ENCODE results near the gene BAIAP2. TPM values are rescaled to one million over a fixed set of nuclear protein-coding genes. Genes with fewer than 3 reads are reported as not detected.

BAIAP2 gene
- total and polyA plus RNA-seq, 2 donors (not counting 1 experiment from before 2014, with no cell fraction given) = 1.3 to 12.0 TPM

DNA sequence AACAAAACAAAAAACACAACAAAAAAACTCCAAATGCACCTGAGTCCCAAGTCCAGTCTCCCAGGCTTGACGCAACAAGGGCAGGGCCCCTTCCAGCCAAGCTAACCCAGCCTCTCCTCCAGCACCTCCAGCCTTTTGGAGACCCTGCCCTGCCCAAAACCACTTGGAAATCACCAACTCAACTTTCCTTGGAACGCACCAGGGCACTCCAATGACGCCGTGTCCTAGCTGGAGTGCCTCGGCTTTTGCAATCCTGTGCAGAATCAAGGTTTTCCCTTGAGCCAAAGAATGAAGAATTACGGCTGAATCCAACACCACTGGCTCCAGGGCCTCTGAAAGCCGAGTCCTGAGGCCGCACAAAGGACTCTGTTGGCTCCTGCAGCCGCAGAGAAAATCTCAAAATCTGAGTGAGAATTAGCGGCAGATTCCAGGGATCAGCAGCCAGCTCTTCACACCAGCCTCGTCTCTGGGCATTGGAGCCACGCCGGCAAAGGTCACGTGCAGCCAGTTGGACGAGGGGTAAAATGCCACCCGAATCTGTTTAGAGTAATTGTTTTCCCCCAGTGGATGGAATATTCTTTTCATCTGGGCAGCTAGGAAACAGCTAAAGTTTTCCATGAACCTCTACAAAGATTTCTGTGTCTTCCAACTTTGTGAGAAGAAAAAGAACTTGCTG, 9.7 kb upstream of the BAIAP2 start:
- ATAC-seq (ENCODE audit: low read depth) (no peak), DNase-seq (no peak)
- no peak overlapping the region for H3K27ac Mint-ChIP-seq
- Histone ChIP-seq H3K4me2 (replicated peaks; ENCODE audit: low read depth, low read length, poor library complexity, severe bottlenecking) (no peak overlapping the region), H3K79me2 (ENCODE audit: control insufficient read depth, insufficient read depth, low read length) (no peaks in the 10 kb centered on the region), H3K4me1 (ENCODE audit: control insufficient read depth in 2 of 2, insufficient read depth in 2 of 2, low read length in 2 of 2) (peaks cover 0 to 7% of the 10 kb centered on the region in 2 donors), H3K27me3 (replicated peaks in 1 of 4; ENCODE audit: control extremely low read depth in 1 of 4, control insufficient read depth in 3 of 4, insufficient read depth in 4 of 4, low read length in 3 of 4) (peaks cover 0 to 20% (median 2%) of the 10 kb centered on the region in 4 experiments), H3K27ac (ENCODE audit: low read length in 2 of 2) (no peak overlapping the region), H3K9ac (ENCODE audit: low read length) (no peak overlapping the region), H3K4me3 (ENCODE audit: control extremely low read depth in 1 of 5, extremely low read depth in 1 of 5, insufficient read depth in 1 of 5, low read depth in 2 of 5, low read length in 4 of 5) (no peak overlapping the region), H2AFZ (ENCODE audit: insufficient read depth, low read depth, low read length, poor library complexity, severe bottlenecking) (no peak overlapping the region), H4K20me1 (ENCODE audit: control insufficient read depth, insufficient read depth, low read length, poor library complexity, severe bottlenecking) (no peaks in the 10 kb centered on the region), H3K36me3 (replicated peaks in 1 of 2; ENCODE audit: control extremely low read depth in 1 of 2, control insufficient read depth in 1 of 2, extremely low read depth in 1 of 2, insufficient read depth in 2 of 2, low read length in 1 of 2) (no peaks in the 10 kb centered on the region), H3K9me3 (ENCODE audit: control extremely low read depth in 1 of 3, control insufficient read depth in 2 of 3, insufficient read depth in 1 of 3, low read length in 2 of 3) (peaks cover 0 to 24% (median 3%) of the 10 kb centered on the region in 3 donors)
- TF ChIP-seq, protein P1, sequence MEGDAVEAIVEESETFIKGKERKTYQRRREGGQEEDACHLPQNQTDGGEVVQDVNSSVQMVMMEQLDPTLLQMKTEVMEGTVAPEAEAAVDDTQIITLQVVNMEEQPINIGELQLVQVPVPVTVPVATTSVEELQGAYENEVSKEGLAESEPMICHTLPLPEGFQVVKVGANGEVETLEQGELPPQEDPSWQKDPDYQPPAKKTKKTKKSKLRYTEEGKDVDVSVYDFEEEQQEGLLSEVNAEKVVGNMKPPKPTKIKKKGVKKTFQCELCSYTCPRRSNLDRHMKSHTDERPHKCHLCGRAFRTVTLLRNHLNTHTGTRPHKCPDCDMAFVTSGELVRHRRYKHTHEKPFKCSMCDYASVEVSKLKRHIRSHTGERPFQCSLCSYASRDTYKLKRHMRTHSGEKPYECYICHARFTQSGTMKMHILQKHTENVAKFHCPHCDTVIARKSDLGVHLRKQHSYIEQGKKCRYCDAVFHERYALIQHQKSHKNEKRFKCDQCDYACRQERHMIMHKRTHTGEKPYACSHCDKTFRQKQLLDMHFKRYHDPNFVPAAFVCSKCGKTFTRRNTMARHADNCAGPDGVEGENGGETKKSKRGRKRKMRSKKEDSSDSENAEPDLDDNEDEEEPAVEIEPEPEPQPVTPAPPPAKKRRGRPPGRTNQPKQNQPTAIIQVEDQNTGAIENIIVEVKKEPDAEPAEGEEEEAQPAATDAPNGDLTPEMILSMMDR (IDR thresholded peaks at IDR 0.05) = no peak
- TF ChIP-seq EZH2 (IDR thresholded peaks at IDR 0.05; ENCODE audit: borderline replicate concordance, insufficient read depth, low read depth, low read length, poor library complexity, severe bottlenecking) = no peak
- H3K4me3 Mint-ChIP-seq = no peak overlapping the region
- H3K27me3 Mint-ChIP-seq = peaks cover 17% of the 10 kb centered on the region
- peaks cover 4% of the 10 kb centered on the region for H3K4me1 Mint-ChIP-seq
- POLR2A ChIA-PET = no interaction called here
- CTCF ChIA-PET = interaction anchor here (5.7 kb wide), 1 partner anchor 79 kb away, joined by 36 read pairs; no protein-coding TSS in a partner anchor
- no peaks in the 10 kb centered on the region for H3K9me3 Mint-ChIP-seq (ENCODE audit: insufficient read depth)
- intact Hi-C loops (cut with micrococcal nuclease) = loop anchor here (2.0 kb wide), 1 partner anchor 216 kb away; no protein-coding TSS in a partner anchor
- 86% methylated on average over 13 of the region's 16 CpGs for WGBS (ENCODE audit: insufficient coverage)

DNA sequence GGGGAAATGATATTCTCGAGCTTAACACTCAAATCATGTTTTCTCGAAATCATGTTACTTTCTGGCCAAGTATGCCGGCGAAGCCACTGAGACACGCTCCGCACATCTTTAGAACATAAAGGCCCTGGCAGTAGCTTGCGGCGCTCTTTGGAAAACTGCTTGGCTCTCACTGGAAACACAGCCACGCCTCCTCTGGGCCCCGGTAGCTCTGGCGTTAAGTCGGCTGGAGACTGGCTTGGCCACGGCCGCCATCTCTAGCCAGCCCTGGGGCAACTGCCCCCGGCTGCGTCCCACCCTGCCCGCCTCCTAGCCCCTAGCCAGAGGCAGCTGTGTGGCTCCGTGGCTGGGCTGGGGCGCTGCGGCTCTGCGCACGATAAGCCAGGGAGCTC, 9.2 kb upstream of the BAIAP2 start:
- Mint-ChIP-seq H3K4me3 (no peak overlapping the region), H3K9me3 (ENCODE audit: insufficient read depth) (no peaks in the 10 kb centered on the region), H3K27me3 (peaks cover 21% of the 10 kb centered on the region), H3K4me1 (peaks cover 4% of the 10 kb centered on the region), H3K27ac (no peak overlapping the region)
- peaks cover 0 to 7% of the 10 kb centered on the region in 2 donors for H3K4me1 ChIP-seq (ENCODE audit: control insufficient read depth in 2 of 2, insufficient read depth in 2 of 2, low read length in 2 of 2)
- H3K36me3 ChIP-seq (replicated peaks in 1 of 2; ENCODE audit: control extremely low read depth in 1 of 2, control insufficient read depth in 1 of 2, extremely low read depth in 1 of 2, insufficient read depth in 2 of 2, low read length in 1 of 2) = no peaks in the 10 kb centered on the region
- intact Hi-C loops (cut with micrococcal nuclease) = loop anchor here (2.0 kb wide), 1 partner anchor 215 kb away; no protein-coding TSS in a partner anchor
- CTCF ChIA-PET = interaction anchor here (1.2 to 5.7 kb wide), 2 partner anchors 24 to 78 kb away, joined by 3 to 36 read pairs; no protein-coding TSS in a partner anchor
- no peak for ATAC-seq (ENCODE audit: low read depth)
- peaks cover 0 to 20% (median 2%) of the 10 kb centered on the region in 4 experiments for H3K27me3 ChIP-seq (replicated peaks in 1 of 4; ENCODE audit: control extremely low read depth in 1 of 4, control insufficient read depth in 3 of 4, insufficient read depth in 4 of 4, low read length in 3 of 4)
- H3K27ac ChIP-seq (ENCODE audit: low read length in 2 of 2) = no peak overlapping the region
- H3K79me2 ChIP-seq (ENCODE audit: control insufficient read depth, insufficient read depth, low read length) = no peaks in the 10 kb centered on the region
- POLR2A ChIA-PET = no interaction called here
- TF ChIP-seq EZH2 (IDR thresholded peaks at IDR 0.05; ENCODE audit: borderline replicate concordance, insufficient read depth, low read depth, low read length, poor library complexity, severe bottlenecking) = no peak
- TF ChIP-seq, protein P1 (IDR thresholded peaks at IDR 0.05) = no peak
- H3K9me3 ChIP-seq (ENCODE audit: control extremely low read depth in 1 of 3, control insufficient read depth in 2 of 3, insufficient read depth in 1 of 3, low read length in 2 of 3) = peaks cover 0 to 24% (median 3%) of the 10 kb centered on the region in 3 donors
- H3K4me2 ChIP-seq (replicated peaks; ENCODE audit: low read depth, low read length, poor library complexity, severe bottlenecking) = no peak overlapping the region
- no peak overlapping the region for H3K4me3 ChIP-seq (ENCODE audit: control extremely low read depth in 1 of 5, extremely low read depth in 1 of 5, insufficient read depth in 1 of 5, low read depth in 2 of 5, low read length in 4 of 5)
- 95% methylated on average over 22 of the region's 22 CpGs for WGBS (ENCODE audit: insufficient coverage)
- no peaks in the 10 kb centered on the region for H4K20me1 ChIP-seq (ENCODE audit: control insufficient read depth, insufficient read depth, low read length, poor library complexity, severe bottlenecking)
- H3K9ac ChIP-seq (ENCODE audit: low read length) = no peak overlapping the region
- no peak overlapping the region for H2AFZ ChIP-seq (ENCODE audit: insufficient read depth, low read depth, low read length, poor library complexity, severe bottlenecking)
- DNase-seq = no peak
